Stimulated activated CD8-positive, alpha-beta memory T cell treated with anti-CD3 and anti-CD28 coated beads, Interleukin-7, amount 100 ng/mL, for 48 hours (primary cell): ENCODE results near the gene FBXL20.
"Not testable (repeated sequence)": the region's sequence is repeated elsewhere in the genome, so short reads cannot be mapped to it uniquely, and the experiment has no call there.

Experiments used
- DNase-seq, 2 donors: peaks; one replicate each; pipeline ENCODE4 v3.0.0-alpha.2; 2020; ENCODE audit warnings: low read depth in 1 of 2; ENCODE audit errors: extremely low read depth in 1 of 2

FBXL20 gene

GRCh38 chr17:39391448-39391847 is 10.0 kb downstream of the FBXL20 start:
- DNase-seq, result no peak

GRCh38 chr17:39385040-39385439 is 16.4 kb downstream of the FBXL20 start:
- DNase-seq, result no peak

DNA sequence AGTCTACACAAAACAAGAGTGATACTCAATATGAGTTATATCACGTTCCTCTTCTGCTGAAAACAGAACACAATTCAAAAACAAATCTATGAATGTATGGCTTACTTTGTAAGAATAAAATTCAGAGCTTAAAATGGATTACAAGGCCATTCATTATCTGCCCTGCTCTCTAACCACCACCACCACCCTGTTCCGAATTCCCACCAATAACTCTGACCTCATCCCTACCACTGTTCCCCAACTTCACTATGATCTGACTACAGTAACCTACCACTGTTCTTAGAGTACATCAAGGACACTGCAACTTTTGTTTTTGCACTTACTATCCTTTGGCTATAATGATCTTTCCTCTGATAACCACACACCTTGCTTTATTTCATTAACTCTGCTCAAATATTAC is 21.3 kb downstream of the FBXL20 start:
- DNase-seq, result no peak

DNA sequence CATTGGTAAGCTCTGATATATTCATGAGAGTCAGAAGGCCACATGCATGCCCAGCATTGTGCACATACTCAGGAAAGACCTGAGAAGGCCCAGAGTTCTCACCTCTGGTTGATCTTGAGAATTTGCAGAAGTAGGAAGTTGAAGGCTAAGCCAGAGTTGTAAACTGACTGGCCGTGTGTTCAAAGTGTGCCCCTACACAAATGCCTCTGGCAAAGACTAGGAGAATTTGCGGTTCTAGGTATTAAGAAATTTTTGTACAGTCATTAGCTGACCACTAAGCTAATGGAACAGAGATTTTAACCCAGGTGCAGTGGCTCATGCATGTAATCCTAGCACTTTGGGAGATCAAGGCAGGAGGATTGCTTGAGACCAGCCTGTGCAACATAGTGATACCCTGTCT is 25.0 kb downstream of the FBXL20 start:
- DNase-seq, result no peak

DNA sequence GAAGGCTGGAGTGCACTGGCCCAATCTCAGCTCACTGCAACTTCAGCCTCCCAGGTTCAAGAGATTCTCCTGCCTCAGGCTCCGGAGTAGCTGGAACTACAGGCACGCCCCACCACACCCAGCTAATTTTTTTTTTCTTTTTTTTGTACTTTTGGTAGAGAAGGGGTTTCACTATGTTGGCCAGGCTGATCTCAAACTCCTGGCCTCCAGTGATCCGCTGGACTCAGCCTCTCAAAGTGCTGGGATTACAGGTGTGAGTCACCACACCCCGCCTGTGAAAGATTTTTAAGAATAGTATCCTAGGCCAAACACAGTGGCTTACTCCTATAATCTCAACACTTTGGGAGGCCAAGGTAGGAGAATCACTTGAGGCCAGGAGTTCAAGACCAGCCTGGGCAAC is 33.6 kb downstream of the FBXL20 start:
- not testable (repeated sequence) for DNase-seq

DNA sequence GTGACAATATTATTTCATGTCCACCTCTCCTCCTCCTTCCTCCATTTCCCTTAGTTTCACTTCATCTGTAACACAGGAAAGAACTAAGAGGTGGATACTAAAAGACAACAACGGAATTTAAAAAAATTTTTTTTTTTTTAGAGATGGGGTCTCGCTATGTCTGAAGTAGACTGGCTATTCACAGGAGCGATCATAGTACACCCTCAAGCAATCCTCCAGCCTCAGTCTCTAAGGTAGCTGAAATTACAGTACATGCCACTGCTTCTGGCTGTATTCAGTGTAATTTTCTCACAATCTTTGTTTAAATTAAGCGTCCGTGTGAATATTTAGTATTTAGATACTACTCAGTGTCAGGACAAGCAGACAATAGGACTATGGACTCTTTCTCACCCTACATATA is 35.6 kb downstream of the FBXL20 start:
- no peak for DNase-seq

GRCh38 chr17:39365242-39365641 is 36.2 kb downstream of the FBXL20 start:
- DNase-seq, result no peak

- DNase-seq, result no peak
These were observed 37.0 kb downstream of the FBXL20 start for GRCh38 chr17:39364236-39365025.

GRCh38 chr17:39361064-39361463 is 40.4 kb downstream of the FBXL20 start:
- DNase-seq, result no peak

GRCh38 chr17:39360537-39360936 is 40.9 kb downstream of the FBXL20 start:
- no peak for DNase-seq

- no peak for DNase-seq
These were observed 41.4 kb downstream of the FBXL20 start for GRCh38 chr17:39359994-39360393.

GRCh38 chr17:39357986-39358385 is 43.4 kb downstream of the FBXL20 start:
- no peak for DNase-seq

GRCh38 chr17:39357488-39357887 is 43.9 kb downstream of the FBXL20 start:
- DNase-seq, result no peak

- DNase-seq, result no peak
These were observed 48.4 kb downstream of the FBXL20 start for GRCh38 chr17:39352986-39353385.

- no peak for DNase-seq
These were observed 48.9 kb downstream of the FBXL20 start for GRCh38 chr17:39352511-39352910.

- DNase-seq, result no peak
These were observed 49.9 kb downstream of the FBXL20 start for GRCh38 chr17:39351508-39351907.

GRCh38 chr17:39349246-39349645 is 52.2 kb downstream of the FBXL20 start:
- DNase-seq, result no peak

DNA sequence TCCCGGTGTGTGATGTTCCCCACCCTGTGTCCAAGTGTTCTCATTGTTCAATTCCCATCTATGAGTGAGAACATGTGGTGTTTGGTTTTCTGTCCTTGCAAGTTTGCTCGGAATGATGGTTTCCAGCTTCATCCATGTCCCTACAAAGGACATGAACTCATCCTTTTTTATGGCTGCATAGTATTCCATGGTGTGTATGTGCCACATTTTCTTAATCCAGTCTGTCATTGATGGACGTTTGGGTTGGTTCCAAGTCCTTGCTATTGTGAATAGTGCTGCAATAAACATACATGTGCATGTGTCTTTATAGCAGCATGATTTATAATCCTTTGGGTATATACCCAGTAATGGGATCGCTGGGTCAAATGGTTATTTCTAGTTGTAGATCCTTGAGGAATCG is 54.6 kb downstream of the FBXL20 start:
- DNase-seq, result not testable (repeated sequence)

GRCh38 chr17:39341541-39341940 is 59.9 kb downstream of the FBXL20 start:
- no peak for DNase-seq

DNA sequence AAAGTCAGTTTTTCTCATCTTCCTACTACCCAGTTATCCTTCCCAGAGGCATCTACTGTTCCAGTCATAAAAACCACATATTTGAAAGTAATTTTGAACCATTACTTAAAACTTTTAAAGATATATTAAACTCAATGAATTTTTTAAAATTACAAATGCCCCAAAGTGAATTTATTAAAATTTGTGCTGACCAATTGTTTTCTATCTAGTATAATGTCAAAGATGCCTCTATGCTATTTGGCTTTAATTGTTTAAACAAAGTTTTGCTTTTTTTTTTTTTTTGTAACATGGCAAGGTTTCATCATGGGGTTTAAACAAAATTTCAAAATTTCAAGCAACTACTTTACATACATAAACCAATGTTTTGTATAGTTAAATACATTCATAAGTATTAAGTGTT is 60.7 kb downstream of the FBXL20 start:
- DNase-seq, result no peak

DNA sequence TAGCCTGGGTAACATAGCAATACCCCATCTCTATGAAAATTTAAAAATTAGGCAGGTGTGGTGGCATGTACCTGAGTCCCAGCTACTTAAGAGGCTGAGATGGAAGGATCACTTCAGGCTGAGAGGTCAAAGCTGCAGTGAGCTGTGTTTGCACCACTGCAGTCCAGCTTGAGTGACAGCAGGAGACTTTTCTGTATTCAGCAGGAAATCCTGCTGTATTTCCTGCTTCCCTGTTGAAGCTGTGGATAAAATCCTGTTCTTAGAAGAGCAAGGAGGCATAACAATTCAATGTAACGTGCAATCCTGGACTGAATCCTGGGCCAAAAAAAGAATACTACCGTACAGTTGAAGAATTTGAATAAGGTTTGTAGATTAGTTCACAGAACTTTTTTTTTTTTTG is 62.2 kb downstream of the FBXL20 start:
- no peak for DNase-seq

DNA sequence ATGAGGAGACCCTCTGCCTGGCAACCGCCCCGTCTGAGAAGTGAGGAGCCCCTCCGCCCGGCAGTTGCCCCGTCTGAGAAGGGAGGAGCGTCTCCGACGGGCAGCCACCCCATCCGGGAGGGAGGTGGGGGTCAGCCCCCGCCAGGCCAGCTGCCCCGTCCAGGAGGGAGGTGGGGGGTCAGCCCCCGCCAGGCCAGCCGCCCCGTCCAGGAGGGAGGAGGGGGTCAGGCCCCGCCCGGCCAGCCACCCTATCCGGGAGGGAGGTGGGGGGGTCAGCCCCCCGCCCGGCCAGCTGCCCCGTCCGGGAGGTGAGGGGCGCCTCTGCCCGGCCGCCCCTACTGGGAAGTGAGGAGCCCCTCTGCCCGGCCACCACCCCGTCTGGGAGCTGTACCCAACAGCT is 63.8 kb downstream of the FBXL20 start:
- not testable (repeated sequence) for DNase-seq

DNA sequence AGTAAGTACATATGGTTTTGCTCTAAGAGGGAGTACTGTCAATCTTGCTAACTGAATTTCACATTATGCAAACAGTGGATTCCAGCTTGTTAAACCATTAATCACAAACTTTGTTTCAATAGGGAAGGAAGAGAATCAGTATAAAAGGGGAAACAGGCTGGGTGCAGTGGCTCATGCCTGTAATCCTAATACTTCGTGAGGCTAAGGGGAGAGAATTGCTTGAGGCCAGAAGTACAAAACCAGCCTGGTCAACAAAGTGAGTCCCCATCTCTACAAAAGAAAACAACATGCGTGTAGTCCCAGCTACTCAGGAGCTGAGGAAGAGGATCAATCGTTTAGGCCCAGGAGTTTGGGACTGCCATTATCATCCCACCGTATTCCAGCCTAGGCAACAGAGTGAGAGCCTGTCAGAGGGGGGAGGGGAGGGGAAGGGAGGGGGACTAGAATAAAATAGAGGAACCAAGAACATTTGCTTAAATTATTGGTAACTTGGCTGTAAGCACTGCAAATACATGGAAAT is 65.7 kb downstream of the FBXL20 start:
- no peak for DNase-seq
